Immature natural killer cell (primary cell): ENCODE results near the gene TEX36. TPM values are rescaled to one million over a fixed set of nuclear protein-coding genes. Genes with fewer than 3 reads are reported as not detected.

Experiments used
- DNase-seq, 3 donors: peaks; one replicate each; pipeline ENCODE4 v3.0.0; 2022; ENCODE audit warnings: mixed read lengths in 1 of 3
- H3K27ac Mint-ChIP-seq, 6 donors: one replicate each; pipeline ENCODE4 v1.8.0; 2020; ENCODE audit warnings: mixed read lengths in 6 of 6, mild to moderate bottlenecking in 5 of 6, inconsistent platforms in 4 of 6, moderate library complexity in 3 of 6
- H3K27me3 Mint-ChIP-seq, 3 donors: one replicate each; pipeline ENCODE4 v1.8.0; 2020 to 2021; ENCODE audit warnings: low read depth in 3 of 3, mild to moderate bottlenecking in 3 of 3, mixed read lengths in 3 of 3, moderate library complexity in 3 of 3, inconsistent platforms in 1 of 3
- H3K36me3 Mint-ChIP-seq, 3 donors: one replicate each; pipeline ENCODE4 v1.8.0; 2020; ENCODE audit warnings: mixed read lengths in 3 of 3, inconsistent platforms in 2 of 3, mild to moderate bottlenecking in 2 of 3
- H3K4me1 Mint-ChIP-seq, 2 donors: one replicate each; pipeline ENCODE4 v1.8.0; 2020; ENCODE audit warnings: inconsistent platforms in 2 of 2, mild to moderate bottlenecking in 2 of 2, mixed read lengths in 2 of 2, moderate library complexity in 1 of 2
- H3K4me3 Mint-ChIP-seq, 5 donors: one replicate each; pipeline ENCODE4 v1.8.0; 2020; ENCODE audit warnings: mild to moderate bottlenecking in 5 of 5, mixed read lengths in 5 of 5, inconsistent platforms in 3 of 5, moderate library complexity in 3 of 5
- H3K9me3 Mint-ChIP-seq, 6 donors: one replicate each; pipeline ENCODE4 v1.8.0; 2020; ENCODE audit warnings: mild to moderate bottlenecking in 6 of 6, mixed read lengths in 6 of 6, inconsistent platforms in 4 of 6, moderate library complexity in 3 of 6
- polyA plus RNA-seq, 3 donors: library from polyadenylated mRNA; unstranded; fragments of 300-500 nt; fragmentation: Illumina TruSeq; gene quantifications; one replicate each; pipeline ENCODE4 v1.2.3, GENCODE V29; 2021

Gene TEX36
- polyA plus RNA-seq, 3 donors from 2014 or later: not detected

DNA sequence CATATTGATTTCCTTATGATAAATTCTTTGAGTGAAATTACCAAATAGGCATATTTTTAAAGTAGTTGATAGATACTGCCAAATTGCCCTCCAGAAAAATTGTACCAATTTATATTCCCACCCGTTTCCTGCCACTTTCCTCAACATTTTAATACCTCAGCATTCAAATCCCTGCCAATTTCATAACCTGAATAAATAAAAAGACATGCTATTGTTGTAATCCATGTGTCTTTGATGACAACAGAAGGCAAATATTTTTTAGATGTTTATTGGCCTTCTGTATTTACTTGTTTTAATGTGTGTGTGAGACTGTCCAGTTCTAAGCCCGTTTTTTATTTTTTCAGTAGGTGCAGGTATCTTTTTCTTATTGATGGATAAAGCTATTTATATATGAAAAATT, 71.7 kb downstream of the TEX36 start:
- Mint-ChIP-seq H3K4me1 (no peaks in the 10 kb centered on the region), H3K27ac (no peak overlapping the region), H3K9me3 (peaks cover 0 to 1% (median 0%) of the 10 kb centered on the region in 6 donors), H3K27me3 (peaks cover 0 to 3% (median 2%) of the 10 kb centered on the region in 3 donors), H3K4me3 (no peak overlapping the region), H3K36me3 (no peaks in the 10 kb centered on the region)
- DNase-seq: no peak

DNA sequence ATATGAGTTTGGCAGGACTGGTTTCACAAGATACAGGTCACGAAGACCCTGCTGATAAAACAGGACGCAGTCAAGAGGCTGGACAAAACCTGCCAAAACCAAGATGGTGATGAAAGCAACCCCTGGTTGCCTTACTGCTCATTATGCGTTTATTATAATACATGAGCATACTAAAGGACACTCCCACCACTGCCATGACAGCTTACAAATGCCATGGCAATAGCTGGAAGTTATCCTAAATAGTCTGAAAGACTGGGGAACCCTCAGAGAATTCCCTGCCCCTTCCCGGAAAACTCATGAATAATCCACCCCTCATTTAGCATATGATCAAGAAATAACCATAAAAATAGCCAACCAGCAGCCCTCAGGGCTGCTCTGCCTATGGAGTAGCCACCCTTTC, 73.1 kb downstream of the TEX36 start:
- no peaks in the 10 kb centered on the region for H3K9me3 Mint-ChIP-seq
- H3K36me3 Mint-ChIP-seq: no peaks in the 10 kb centered on the region

DNA sequence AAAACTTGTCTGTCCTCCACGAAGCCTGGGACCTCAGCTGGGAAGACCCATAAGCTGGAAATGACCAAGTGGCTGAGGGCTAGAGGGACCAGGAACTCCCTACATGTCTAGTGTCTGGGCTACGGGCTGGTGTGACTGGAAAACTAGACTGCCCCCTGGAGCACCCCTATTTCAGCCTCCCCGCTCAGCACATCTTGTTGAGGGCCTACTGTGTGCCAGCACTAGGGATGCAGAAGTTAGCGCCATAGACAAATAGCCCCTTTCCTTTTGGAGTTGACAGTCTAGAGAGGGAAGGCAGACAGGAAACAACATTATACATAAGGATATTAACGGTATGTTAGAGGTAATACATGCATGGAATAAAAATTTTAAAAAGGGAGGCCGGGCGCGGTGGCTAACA, 74.5 kb downstream of the TEX36 start:
- no peaks in the 10 kb centered on the region for H3K4me1 Mint-ChIP-seq
- peaks cover 3 to 4% (median 3%) of the 10 kb centered on the region in 3 donors for H3K27me3 Mint-ChIP-seq
- no peak overlapping the region for H3K4me3 Mint-ChIP-seq
- no peak overlapping the region for H3K27ac Mint-ChIP-seq
- no peaks in the 10 kb centered on the region for H3K36me3 Mint-ChIP-seq
- DNase-seq: no peak
- H3K9me3 Mint-ChIP-seq: no peaks in the 10 kb centered on the region

More for the DNA sequence above, 73.1 kb downstream of the TEX36 start:
- Mint-ChIP-seq H3K4me3 (no peak overlapping the region), H3K27ac (no peak overlapping the region), H3K27me3 (peaks cover 3 to 4% (median 3%) of the 10 kb centered on the region in 3 donors), H3K4me1 (no peaks in the 10 kb centered on the region)
- no peak for DNase-seq

DNA sequence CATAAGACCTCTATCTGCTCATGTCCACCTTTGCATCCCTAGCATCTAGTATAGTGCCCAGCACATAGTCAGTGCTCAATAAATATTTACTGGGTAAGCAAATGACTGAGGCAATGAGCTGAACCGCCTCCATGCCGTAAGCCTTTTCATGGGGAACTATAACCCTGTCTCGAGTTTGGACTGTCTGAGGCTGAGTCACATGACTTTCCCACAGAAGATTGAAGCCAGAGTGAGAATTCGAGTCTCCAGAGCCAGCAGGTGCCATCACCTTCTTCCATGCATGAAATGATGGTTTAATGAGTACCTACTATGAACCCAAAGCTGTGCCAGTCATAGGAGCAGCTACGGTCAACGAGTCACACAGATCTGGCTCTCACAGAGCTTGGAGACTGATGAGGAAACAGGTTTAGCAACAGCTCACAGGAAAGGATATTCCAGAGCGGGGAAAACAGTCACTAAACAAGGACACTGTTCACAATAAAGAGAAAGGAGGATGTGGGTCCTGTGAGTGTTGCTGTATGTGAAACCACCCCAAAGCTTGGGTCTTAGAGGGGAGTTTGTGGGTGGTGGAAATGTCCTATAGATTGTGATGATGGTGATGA, 75.2 kb downstream of the TEX36 start:
- Mint-ChIP-seq H3K27ac (no peak overlapping the region), H3K4me3 (no peak overlapping the region), H3K27me3 (peaks cover 3 to 4% (median 3%) of the 10 kb centered on the region in 3 donors), H3K4me1 (no peaks in the 10 kb centered on the region), H3K9me3 (no peaks in the 10 kb centered on the region), H3K36me3 (no peaks in the 10 kb centered on the region)
- no peak for DNase-seq

DNA sequence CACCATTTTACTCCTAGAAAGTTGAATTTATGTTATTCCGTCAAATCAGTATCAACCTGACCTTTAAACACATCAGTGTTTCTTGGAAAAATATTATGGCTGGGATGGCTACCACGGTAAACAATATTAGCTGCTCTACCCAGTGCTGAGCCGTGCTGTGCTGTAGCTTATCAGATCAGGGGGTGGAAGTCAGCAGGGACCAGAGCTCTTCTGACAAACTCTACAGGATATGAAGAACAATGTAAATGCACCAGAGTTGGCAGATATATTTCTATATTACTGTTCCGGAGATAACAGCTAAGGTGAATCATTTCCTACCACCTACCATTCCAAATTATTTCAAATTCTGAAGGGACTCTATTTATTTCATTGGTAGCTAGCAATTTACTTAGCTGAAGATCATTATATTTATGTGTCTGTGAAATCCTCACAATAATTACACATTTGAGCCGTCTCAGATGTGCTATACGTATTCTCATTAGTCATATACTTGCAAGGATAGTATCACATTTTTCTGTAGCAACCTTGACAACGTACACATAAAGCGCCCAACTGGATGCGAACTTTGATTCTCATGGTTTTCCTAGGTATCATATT, 76.5 kb downstream of the TEX36 start:
- no peaks in the 10 kb centered on the region for H3K9me3 Mint-ChIP-seq
- H3K27ac Mint-ChIP-seq: no peak overlapping the region
- peaks cover 3 to 4% (median 3%) of the 10 kb centered on the region in 3 donors for H3K27me3 Mint-ChIP-seq
- H3K36me3 Mint-ChIP-seq: no peaks in the 10 kb centered on the region
- DNase-seq: no peak
- H3K4me1 Mint-ChIP-seq: no peaks in the 10 kb centered on the region
- H3K4me3 Mint-ChIP-seq: no peak overlapping the region

Other genes starting within 250 kb of the TEX36 start
- gene EDRF1, start 36.5 kb upstream of the TEX36 start, polyA plus RNA-seq: 10 to 100 TPM in 1 of 3 donors, 1 to 10 TPM in 2; 5.6 to 12.5 (median 8.6) TPM
- gene MMP21, start 92.7 kb upstream of the TEX36 start, polyA plus RNA-seq: not detected
- gene UROS, start 140.1 kb upstream of the TEX36 start, polyA plus RNA-seq: 100 to 1,000 TPM in 1 of 3 donors, 10 to 100 TPM in 2; 73.6 to 118 (median 95.1) TPM
- 10 to 100 TPM; 53.8 to 74.9 (median 63.6) TPM for gene BCCIP, start 140.4 kb upstream of the TEX36 start, polyA plus RNA-seq
- gene DHX32, start 198.1 kb upstream of the TEX36 start, polyA plus RNA-seq: 10 to 100 TPM; 17.5 to 28.8 (median 19.0) TPM
- not detected for gene FANK1, start 213.4 kb upstream of the TEX36 start, polyA plus RNA-seq